Peyer's patch (tissue), 4 donors: ENCODE data around the gene SAMHD1.

ENCODE experiments used
- POLR2A ChIP-seq, 2 donors: fragments of 450-650 bp; IDR thresholded peaks; one replicate each; pipeline ENCODE4 v1.5.1; 2017; ENCODE audit warnings: antibody characterized with exemption in 2 of 2, mild to moderate bottlenecking in 2 of 2, moderate library complexity in 2 of 2
- TF ChIP-seq, protein P1 (sequence below), 6 experiments: fragments of 450-650 bp in 4 of 6; fragments of 200-600 bp in 2 of 6; sonication (generic) in 1 of 6; IDR thresholded peaks; one replicate each; pipeline ENCODE4 v1.5.1; 2017 to 2019; ENCODE audit warnings: antibody characterized with exemption in 6 of 6, mild to moderate bottlenecking in 3 of 6, moderate library complexity in 1 of 6

DNA sequence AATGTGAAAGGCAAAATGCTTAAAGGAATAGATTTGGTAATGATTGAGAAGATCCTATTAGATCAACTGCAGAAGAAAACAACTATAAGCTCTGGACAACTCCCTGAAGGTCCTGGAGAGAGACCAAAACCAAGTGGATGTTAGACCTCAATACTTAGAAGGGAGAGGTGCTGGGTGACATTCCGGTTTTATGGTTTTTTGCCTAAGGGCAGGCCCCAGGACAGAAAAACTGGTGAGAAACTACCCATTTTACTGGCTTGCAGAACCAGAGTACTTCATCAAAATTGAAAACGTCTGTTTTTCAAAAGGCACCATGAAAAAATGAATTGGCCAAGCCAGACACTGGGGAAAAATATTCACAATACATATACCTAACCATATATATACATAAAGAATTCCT is 26.3 kb downstream of the SAMHD1 start:
- TF ChIP-seq, protein P1, sequence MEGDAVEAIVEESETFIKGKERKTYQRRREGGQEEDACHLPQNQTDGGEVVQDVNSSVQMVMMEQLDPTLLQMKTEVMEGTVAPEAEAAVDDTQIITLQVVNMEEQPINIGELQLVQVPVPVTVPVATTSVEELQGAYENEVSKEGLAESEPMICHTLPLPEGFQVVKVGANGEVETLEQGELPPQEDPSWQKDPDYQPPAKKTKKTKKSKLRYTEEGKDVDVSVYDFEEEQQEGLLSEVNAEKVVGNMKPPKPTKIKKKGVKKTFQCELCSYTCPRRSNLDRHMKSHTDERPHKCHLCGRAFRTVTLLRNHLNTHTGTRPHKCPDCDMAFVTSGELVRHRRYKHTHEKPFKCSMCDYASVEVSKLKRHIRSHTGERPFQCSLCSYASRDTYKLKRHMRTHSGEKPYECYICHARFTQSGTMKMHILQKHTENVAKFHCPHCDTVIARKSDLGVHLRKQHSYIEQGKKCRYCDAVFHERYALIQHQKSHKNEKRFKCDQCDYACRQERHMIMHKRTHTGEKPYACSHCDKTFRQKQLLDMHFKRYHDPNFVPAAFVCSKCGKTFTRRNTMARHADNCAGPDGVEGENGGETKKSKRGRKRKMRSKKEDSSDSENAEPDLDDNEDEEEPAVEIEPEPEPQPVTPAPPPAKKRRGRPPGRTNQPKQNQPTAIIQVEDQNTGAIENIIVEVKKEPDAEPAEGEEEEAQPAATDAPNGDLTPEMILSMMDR (IDR thresholded peaks at IDR 0.05): no peak
- TF ChIP-seq POLR2A (IDR thresholded peaks at IDR 0.05): no peak
